KOPT-K1 (cell line): ENCODE data around the gene PTPRQ.
"Not testable (repeated sequence)": the region's sequence is repeated elsewhere in the genome, so short reads cannot be mapped to it uniquely, and the experiment has no call there.

Experiments
- H3K27ac ChIP-seq: fragments of 200-600 bp; sonication (generic); 2 replicates; pipeline ENCODE4 v1.5.1; 2016; ENCODE audit warnings: antibody characterized with exemption, mild to moderate bottlenecking, low read depth, low read length; ENCODE audit not compliant: poor library complexity, severe bottlenecking
- H3K36me3 ChIP-seq: fragments of 200-600 bp; sonication (generic); 2 replicates; pipeline ENCODE4 v1.5.1; 2017; ENCODE audit warnings: antibody characterized with exemption, mild to moderate bottlenecking, low read length, moderate library complexity; ENCODE audit not compliant: insufficient read depth
- H3K9me3 ChIP-seq: fragments of 200-600 bp; sonication (generic); 2 replicates; pipeline ENCODE4 v1.5.1; 2017; ENCODE audit warnings: antibody characterized with exemption, low read length, mild to moderate bottlenecking; ENCODE audit not compliant: insufficient read depth, poor library complexity, severe bottlenecking

PTPRQ gene

GRCh38 chr12:80445083-80445793 is 1.2 kb downstream of the PTPRQ start:
- H3K9me3 ChIP-seq: no peaks in the 10 kb centered on the region
- no peak overlapping the region for H3K27ac ChIP-seq
- H3K36me3 ChIP-seq: no peaks in the 10 kb centered on the region

- H3K36me3 ChIP-seq: no peaks in the 10 kb centered on the region
Observed at GRCh38 chr12:80456513-80456912, 12.5 kb downstream of the PTPRQ start.

GRCh38 chr12:80460972-80461371 is 16.9 kb downstream of the PTPRQ start:
- H3K9me3 ChIP-seq: no peaks in the 10 kb centered on the region
- H3K36me3 ChIP-seq: no peaks in the 10 kb centered on the region
- no peak overlapping the region for H3K27ac ChIP-seq

More at GRCh38 chr12:80456513-80456912, 12.5 kb downstream of the PTPRQ start:
- no peak overlapping the region for H3K27ac ChIP-seq
- H3K9me3 ChIP-seq: no peaks in the 10 kb centered on the region

- H3K27ac ChIP-seq, H3K36me3 ChIP-seq, H3K9me3 ChIP-seq: not testable (repeated sequence)
Observed at GRCh38 chr12:80461851-80462250, 17.8 kb downstream of the PTPRQ start.

- Histone ChIP-seq H3K36me3 (no peaks in the 10 kb centered on the region), H3K27ac (no peak overlapping the region), H3K9me3 (no peaks in the 10 kb centered on the region)
Observed at GRCh38 chr12:80469681-80470080, 25.6 kb downstream of the PTPRQ start.

- no peaks in the 10 kb centered on the region for H3K36me3 ChIP-seq
- H3K9me3 ChIP-seq: no peaks in the 10 kb centered on the region
- no peak overlapping the region for H3K27ac ChIP-seq
Observed at GRCh38 chr12:80470403-80470802, 26.4 kb downstream of the PTPRQ start.

GRCh38 chr12:80472236-80472635 is 28.2 kb downstream of the PTPRQ start:
- Histone ChIP-seq H3K36me3 (no peaks in the 10 kb centered on the region), H3K27ac (no peak overlapping the region), H3K9me3 (no peaks in the 10 kb centered on the region)

GRCh38 chr12:80472911-80473500 is 29.0 kb downstream of the PTPRQ start:
- Histone ChIP-seq H3K9me3 (no peaks in the 10 kb centered on the region), H3K27ac (no peak overlapping the region), H3K36me3 (no peaks in the 10 kb centered on the region)

GRCh38 chr12:80477521-80478145 is 33.6 kb downstream of the PTPRQ start:
- H3K36me3 ChIP-seq, H3K27ac ChIP-seq, H3K9me3 ChIP-seq: not testable (repeated sequence)

GRCh38 chr12:80484746-80485145 is 40.7 kb downstream of the PTPRQ start:
- H3K36me3 ChIP-seq: no peaks in the 10 kb centered on the region
- no peaks in the 10 kb centered on the region for H3K9me3 ChIP-seq
- H3K27ac ChIP-seq: no peak overlapping the region

GRCh38 chr12:80485222-80485987 is 41.4 kb downstream of the PTPRQ start:
- no peak overlapping the region for H3K27ac ChIP-seq
- no peaks in the 10 kb centered on the region for H3K36me3 ChIP-seq
- no peaks in the 10 kb centered on the region for H3K9me3 ChIP-seq

GRCh38 chr12:80490329-80490728 is 46.3 kb downstream of the PTPRQ start:
- H3K9me3 ChIP-seq: no peaks in the 10 kb centered on the region
- H3K36me3 ChIP-seq: no peaks in the 10 kb centered on the region
- no peak overlapping the region for H3K27ac ChIP-seq

- no peaks in the 10 kb centered on the region for H3K36me3 ChIP-seq
- H3K27ac ChIP-seq: no peak overlapping the region
- no peaks in the 10 kb centered on the region for H3K9me3 ChIP-seq
Observed at GRCh38 chr12:80491166-80491565, 47.1 kb downstream of the PTPRQ start.

- H3K27ac ChIP-seq: no peak overlapping the region
- H3K9me3 ChIP-seq: no peaks in the 10 kb centered on the region
- no peaks in the 10 kb centered on the region for H3K36me3 ChIP-seq
Observed at GRCh38 chr12:80493466-80493865, 49.4 kb downstream of the PTPRQ start.

- Histone ChIP-seq H3K27ac (no peak overlapping the region), H3K36me3 (no peaks in the 10 kb centered on the region), H3K9me3 (no peaks in the 10 kb centered on the region)
Observed at GRCh38 chr12:80494836-80495235, 50.8 kb downstream of the PTPRQ start.
